HG03571 (cell line): ENCODE results near the gene ITIH1.

Source experiments
- ATAC-seq: cut with Tn5 transposase; IDR thresholded peaks from one replicate; pipeline ENCODE4 v1.9.1; 2021; ENCODE audit not compliant: unreplicated experiment

ITIH1 gene

GRCh38 chr3:52810923-52811322 lies 33.5 kb downstream of the ITIH1 start:
- ATAC-seq: no peak

GRCh38 chr3:52811452-52812011 lies 34.1 kb downstream of the ITIH1 start:
- no peak for ATAC-seq

DNA sequence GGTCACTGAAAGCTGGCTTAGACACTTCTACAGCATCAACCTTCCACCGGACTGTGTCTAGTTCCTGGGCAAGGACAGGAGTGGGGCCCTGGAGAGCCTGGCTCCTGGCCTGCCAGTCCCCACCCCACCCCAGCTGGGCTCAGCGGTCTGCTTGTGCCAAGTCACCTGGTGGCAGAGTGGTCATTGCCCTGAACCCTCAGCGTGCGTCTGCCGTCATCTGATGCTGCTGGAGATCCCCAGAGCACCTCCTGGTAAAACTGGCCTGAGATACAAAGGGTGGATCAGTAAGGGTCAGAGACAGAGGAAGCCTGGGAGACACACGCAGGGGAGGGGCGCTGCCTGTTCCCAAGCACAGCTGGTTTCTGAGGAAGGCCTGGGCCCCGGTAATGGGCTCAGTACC lies 36.4 kb downstream of the ITIH1 start:
- ATAC-seq: no peak

GRCh38 chr3:52816199-52816598 lies 38.8 kb downstream of the ITIH1 start:
- ATAC-seq: no peak

GRCh38 chr3:52816654-52817053 lies 39.3 kb downstream of the ITIH1 start:
- no peak for ATAC-seq

DNA sequence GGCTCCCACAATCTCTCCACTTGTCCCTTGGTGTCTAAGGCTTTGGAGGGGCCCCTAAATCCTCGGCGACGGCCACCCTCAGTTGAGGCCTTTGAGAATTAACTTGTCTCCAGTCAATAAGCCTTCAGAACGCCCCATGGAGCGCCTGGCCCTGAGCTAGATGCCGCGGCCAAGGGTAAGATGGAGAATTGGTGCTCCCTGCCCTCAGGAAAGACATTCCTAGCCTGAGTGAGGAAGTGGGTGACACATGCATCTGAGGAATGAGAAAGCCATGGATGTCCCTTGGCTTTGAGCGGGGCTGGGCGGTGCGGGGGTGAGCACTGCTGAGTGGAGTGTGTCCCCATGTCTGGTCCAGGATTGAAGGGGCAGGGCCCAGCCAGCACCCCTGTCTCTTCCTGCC lies 39.8 kb downstream of the ITIH1 start:
- ATAC-seq: no peak

GRCh38 chr3:52817860-52818259 lies 40.5 kb downstream of the ITIH1 start:
- ATAC-seq: no peak

GRCh38 chr3:52819936-52820335 lies 42.5 kb downstream of the ITIH1 start:
- ATAC-seq: no peak

DNA sequence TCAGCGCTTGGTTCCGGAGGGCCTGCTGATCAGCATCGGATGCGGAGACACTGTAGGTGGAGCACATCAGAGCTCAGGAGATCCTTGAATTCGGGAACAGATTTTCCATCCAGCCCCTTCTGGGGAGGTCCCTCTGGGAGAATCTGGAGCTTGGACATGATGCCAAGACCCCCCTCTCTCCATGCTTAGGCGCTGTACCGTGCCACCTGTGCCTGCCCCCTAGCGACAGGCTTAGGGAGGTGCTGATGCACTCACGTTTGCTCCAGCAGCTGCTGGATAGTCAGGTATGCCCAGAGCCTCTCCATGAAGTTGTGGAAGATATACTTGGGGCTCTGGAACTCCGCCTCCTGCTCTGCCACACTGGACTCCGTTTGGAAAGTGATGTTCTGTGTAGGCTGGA lies 43.3 kb downstream of the ITIH1 start:
- no peak for ATAC-seq

DNA sequence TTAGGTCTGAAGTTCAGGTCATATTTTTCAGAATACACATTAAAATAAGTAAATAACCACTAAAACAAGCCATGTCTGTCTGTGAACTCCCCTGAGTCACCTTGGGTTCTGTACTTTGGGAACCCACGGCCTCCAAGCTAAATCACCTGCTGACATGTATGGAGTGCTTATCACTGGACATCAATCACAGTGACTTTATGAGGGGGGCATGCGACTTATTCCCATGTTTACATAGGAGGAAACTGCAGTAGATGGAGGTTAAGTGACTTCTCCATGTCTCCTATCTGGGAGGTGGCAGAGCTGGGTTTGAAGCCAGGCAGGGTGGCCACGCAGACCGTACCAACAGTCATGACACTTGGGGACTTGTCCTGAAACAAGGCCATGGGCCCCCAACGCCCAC lies 45.0 kb downstream of the ITIH1 start:
- no peak for ATAC-seq

GRCh38 chr3:52824037-52824436 lies 46.6 kb downstream of the ITIH1 start:
- ATAC-seq: no peak

DNA sequence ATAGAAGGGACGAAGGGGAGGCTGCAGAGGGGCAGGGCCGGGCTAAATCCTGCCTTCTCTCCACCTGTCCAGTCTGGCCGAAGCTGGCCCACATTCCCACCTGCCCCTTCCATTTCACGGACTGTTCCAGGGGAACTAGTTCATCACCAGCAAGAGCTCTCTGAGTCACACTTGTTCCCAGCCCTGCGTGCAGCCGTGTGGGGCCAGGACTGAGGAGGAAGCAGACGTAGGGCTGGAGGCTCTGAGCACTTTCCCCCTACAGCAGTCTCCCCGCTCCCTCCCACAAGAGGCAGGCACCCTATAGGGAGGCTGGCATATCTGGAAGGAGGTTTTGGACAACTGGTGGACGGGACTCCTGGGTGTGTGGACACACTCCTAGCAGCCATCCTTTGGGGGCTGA lies 50.0 kb downstream of the ITIH1 start:
- ATAC-seq: no peak

GRCh38 chr3:52827866-52828376 lies 50.5 kb downstream of the ITIH1 start:
- no peak for ATAC-seq

DNA sequence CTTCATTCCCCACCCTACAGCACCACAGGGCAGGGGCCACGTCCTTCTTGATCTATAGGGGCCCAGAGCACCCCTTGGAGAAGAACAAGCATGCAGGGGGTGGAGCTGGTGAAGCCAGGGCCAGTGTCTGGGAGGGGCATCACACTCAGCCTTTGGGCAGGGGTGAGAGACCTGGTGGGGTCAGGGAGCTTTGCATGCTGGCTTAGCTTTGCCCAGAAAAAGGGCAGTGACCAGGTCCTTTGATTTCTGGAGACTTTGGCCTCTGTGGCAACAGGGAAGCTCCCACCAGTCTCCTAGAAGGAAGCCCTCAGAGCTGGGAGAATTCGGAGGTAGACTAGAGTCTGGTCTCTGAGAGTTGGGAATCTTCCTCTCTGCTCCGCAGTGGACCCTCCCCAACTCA lies 52.1 kb downstream of the ITIH1 start:
- no peak for ATAC-seq

DNA sequence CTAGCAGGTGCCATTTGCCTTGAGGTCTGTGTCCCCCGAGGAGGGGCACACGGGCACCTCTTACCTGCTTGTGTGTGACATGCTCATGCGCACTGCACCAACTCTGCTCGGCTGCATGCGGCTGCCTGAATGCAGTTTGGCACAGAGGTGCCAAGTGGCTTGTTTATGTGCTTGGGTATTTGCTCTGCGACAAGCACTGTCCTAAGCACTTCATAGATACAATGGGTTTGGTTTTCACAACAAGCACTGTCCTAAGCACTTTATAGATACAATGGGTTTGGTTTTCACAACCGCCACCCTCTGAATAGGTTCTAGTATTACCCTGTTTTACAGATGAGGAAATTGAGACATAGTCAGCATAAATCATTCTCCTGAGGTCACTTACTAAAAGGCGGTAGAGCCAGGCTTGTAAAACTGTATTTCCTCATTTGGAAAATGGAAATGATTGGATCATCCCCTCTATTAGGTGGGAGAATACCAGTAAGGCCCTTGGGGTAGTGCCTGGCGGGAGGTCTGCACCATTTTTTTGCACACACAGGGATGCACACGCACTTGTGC lies 52.6 kb downstream of the ITIH1 start:
- no peak for ATAC-seq

DNA sequence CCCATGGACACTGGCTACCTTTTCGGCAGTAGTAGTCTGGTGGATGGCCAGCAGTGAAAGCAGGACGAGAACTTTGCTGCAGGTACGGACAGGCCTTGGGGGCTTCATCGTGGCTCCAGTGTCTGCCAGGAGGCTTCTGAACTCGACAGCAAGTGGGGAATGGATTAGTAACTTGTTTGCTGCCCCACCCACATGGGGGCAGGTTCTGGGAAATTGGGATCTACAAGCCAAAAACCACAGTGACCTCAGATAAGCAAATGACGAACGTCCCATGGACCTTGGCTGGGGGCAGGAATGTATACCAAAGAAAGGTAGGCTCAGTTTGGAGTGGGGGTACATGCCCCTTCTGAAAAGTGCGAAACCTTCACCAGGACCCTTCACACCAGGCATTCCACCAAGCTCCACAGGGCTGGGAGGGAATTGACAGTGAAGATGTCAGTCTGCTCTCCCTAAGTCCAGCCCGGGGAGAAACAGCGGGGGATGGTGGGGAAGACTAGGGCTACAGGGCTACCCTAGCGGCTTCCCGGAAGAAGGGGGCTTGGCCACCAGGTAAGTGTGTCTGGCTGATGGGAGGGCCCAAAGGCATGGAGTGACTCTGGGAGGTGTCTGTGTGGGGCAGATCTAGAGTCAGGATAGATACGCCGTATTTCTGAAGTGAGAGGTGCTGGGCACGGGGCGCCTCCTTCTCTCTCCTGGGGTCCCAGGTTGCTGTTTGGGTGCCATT lies 53.3 kb downstream of the ITIH1 start, which contains the start of gene ITIH4:
TSS of gene ITIH4 (minus strand) at position 138 of the 724 bp plus-strand sequence. CDS start at position 108, 30 bp downstream.
- no peak for ATAC-seq

DNA sequence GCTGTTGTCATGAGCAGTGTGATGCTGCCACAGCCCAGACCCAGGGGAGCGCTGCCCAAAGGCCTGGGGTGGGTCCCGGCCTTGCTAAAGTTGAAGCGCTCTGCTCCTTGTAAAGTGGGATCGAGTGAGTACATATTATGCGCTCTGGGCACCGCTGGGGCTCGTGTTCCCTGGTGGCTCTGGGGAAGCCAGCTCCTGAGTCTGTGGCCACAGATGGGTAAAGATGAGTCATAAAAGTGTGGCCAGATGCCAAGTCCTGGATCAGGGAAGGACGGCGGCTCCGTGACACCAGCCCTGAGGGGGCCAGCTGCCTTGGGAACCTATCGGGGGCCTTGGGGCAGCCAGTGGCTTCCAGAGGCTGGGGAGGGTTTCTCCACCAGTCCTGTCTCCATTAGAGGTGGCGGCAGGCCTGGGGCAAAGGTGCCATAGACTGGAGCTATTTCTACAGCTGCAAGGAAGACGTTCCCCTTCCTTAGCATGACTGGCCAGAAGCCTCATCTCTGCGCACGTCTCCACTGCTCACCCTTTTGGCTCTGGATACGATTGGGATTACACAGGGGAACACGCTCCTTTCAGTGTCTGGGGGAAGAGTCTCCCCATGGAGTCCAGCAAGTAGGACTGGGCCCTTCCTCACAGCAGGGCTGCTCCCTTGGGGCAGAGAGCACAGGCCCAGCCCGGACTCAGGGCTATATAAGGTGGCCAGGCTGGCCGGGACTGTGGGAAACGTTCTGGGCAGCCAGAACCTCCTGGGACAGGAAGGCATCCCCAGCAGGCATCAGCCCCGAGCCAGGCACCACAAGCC lies 54.3 kb downstream of the ITIH1 start:
- no peak for ATAC-seq

- no peak for ATAC-seq
These were observed 55.8 kb downstream of the ITIH1 start for GRCh38 chr3:52833202-52833601.

DNA sequence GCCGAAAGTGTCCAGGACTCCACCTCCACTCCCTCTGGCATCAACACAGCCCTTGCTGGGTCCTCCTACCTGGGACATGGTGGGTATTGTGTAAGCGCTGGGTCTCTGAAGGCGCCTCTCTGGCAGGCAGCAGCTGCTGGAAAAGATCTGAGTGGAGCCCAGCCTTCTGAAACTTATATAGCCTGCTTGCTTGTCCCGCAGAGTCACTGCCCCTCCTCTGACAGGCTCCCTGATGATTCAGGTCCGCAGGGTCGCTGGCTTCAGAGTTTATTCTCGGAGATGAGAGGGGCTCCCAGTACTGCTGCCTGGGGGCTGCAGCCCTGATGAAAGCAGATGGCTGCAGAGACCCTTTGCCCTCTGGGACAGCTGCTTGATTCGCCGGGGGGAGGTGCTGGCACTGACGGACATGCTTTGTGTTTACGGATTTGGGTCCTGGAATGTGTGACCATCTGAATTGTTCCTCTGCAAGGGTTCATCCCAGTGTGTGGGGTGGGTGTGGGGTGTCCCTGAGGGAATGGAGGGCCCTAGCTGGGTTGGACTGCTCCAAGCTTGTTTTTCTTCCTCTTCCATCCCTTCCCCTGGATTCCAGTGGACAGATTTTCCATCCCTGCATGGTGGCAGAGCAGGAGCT lies 57.6 kb downstream of the ITIH1 start, which contains the start of gene MUSTN1:
TSS of gene MUSTN1 (minus strand) at position 149 of the 631 bp plus-strand sequence. CDS start at position 78, 71 bp downstream.
- ATAC-seq: no peak

DNA sequence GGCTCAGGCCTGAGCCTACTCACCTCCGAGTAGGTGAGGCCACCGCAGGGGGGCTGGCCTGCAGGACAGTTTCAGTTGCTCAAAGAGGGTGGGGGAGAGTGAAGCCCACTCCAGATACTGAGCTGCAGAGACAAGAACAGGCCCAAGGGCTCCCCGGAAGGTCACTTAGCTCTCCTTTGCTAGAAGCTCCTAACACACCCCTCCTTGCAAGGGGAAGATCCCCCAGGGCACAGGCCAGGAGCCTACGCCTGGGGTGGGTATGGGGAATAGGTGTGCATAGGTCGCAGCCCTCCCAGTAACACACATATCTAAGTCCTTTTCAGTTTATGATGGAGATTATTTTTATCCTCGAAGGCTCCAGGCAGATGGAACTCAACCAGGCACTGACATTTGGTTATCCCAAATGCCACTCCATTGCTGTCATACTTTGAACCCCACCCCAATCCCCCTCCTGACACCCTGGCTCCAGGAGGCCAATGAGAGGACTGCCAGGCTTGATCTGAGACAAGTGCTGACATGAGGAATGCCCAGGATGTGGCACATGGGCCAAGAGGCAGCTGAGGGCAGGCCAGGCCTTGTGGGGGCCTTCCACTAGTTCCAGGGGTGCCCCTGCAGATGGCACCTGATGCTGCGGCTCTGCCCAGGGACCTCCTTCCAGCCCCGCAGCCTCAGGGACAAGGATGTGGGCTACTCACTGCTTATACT lies 58.5 kb downstream of the ITIH1 start:
- ATAC-seq: no peak
